ENCODE measurements around the gene FAM107B. TPM values are rescaled to one million over a fixed set of nuclear protein-coding genes. Genes with fewer than 3 reads are reported as not detected.

FAM107B gene
- total and polyA plus RNA-seq, 10 of the 15 experiments (the other 5 are each of a cell fraction or from before 2014, with no cell fraction given) = 22.9 to 162 (median 86.6) TPM

DNA sequence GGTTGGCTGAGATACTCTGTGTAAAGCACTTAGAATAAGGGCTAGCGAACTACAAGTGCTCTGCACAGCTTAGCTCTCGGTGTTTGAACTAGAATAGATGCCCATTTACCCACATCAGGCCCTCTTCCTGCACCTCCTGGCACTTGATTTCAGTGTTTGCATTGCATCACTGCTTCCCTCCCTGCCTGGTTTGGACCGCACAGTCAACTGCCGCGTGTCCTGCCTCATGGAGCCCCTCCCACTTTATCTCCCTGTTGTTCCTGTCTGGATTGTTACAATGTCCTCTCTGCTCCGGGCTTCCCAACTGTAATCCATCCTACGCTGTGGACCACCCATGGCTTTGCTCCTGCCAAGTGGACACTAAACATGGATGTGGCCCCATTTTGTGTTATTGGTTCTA is 2.3 kb downstream of the FAM107B start:
- no TSS peak for BruUV-seq (replicated peaks)
- Histone ChIP-seq H3K4me3 (no peak overlapping the region), H3K4me1 (ENCODE audit: control insufficient read depth, insufficient read depth, low read length) (no peaks in the 10 kb centered on the region), H3K36me3 (ENCODE audit: control insufficient read depth in 2 of 2, insufficient read depth in 2 of 2, low read length in 1 of 2) (no peaks in the 10 kb centered on the region), H3K79me2 (ENCODE audit: control insufficient read depth, insufficient read depth, low read length) (no peaks in the 10 kb centered on the region), H3K4me2 (ENCODE audit: control insufficient read depth, insufficient read depth) (no peak overlapping the region), H4K20me1 (ENCODE audit: control insufficient read depth, insufficient read depth) (no peaks in the 10 kb centered on the region; the same call in 1 of the 2 replicates), H3K27ac (ENCODE audit: control insufficient read depth, insufficient read depth) (no peak overlapping the region), H2AFZ (ENCODE audit: control insufficient read depth, low read depth, low read length) (no peak overlapping the region), H3K27me3 (replicated peaks in 1 of 2; ENCODE audit: control insufficient read depth in 2 of 2, insufficient read depth in 2 of 2, low read length in 1 of 2) (no peaks in the 10 kb centered on the region), H3K9ac (ENCODE audit: control insufficient read depth, insufficient read depth, low read length) (no peak overlapping the region), H3K9me3 (replicated peaks; ENCODE audit: control insufficient read depth, insufficient read depth, low read length) (no peaks in the 10 kb centered on the region)
- DNase-seq (ENCODE audit: low read depth, low spot score) (no peak), ATAC-seq (no peak), FAIRE-seq (no peak)
- CTCF ChIA-PET = interaction anchor here (1.2 kb wide), 1 partner anchor 8 kb away, joined by 3 read pairs; no protein-coding TSS in a partner anchor
- TF ChIP-seq SREBF1 (IDR thresholded peaks at IDR 0.05; ENCODE audit: low read length) = no peak
- TF ChIP-seq POU2F2 (IDR thresholded peaks at IDR 0.05; ENCODE audit: borderline replicate concordance, low read depth, low read length) = no peak
- TF ChIP-seq ZBED1 (IDR thresholded peaks at IDR 0.05; ENCODE audit: borderline replicate concordance) = no peak
- no peak for TF ChIP-seq SMC3 (IDR thresholded peaks at IDR 0.05; ENCODE audit: borderline replicate concordance, low read length)
- TF ChIP-seq TCF12 (IDR thresholded peaks at IDR 0.05; ENCODE audit: low read depth, low read length) = no peak
- no peak for TF ChIP-seq GATAD2B (conservative IDR thresholded peaks at IDR 0.05; ENCODE audit: low read depth)
- TF ChIP-seq IKZF2 (IDR thresholded peaks at IDR 0.05) = no peak
- TF ChIP-seq KDM1A (IDR thresholded peaks at IDR 0.05; ENCODE audit: borderline replicate concordance) = no peak
- no peak for TF ChIP-seq BMI1 (IDR thresholded peaks at IDR 0.05; ENCODE audit: borderline replicate concordance)
- TF ChIP-seq, protein P1, sequence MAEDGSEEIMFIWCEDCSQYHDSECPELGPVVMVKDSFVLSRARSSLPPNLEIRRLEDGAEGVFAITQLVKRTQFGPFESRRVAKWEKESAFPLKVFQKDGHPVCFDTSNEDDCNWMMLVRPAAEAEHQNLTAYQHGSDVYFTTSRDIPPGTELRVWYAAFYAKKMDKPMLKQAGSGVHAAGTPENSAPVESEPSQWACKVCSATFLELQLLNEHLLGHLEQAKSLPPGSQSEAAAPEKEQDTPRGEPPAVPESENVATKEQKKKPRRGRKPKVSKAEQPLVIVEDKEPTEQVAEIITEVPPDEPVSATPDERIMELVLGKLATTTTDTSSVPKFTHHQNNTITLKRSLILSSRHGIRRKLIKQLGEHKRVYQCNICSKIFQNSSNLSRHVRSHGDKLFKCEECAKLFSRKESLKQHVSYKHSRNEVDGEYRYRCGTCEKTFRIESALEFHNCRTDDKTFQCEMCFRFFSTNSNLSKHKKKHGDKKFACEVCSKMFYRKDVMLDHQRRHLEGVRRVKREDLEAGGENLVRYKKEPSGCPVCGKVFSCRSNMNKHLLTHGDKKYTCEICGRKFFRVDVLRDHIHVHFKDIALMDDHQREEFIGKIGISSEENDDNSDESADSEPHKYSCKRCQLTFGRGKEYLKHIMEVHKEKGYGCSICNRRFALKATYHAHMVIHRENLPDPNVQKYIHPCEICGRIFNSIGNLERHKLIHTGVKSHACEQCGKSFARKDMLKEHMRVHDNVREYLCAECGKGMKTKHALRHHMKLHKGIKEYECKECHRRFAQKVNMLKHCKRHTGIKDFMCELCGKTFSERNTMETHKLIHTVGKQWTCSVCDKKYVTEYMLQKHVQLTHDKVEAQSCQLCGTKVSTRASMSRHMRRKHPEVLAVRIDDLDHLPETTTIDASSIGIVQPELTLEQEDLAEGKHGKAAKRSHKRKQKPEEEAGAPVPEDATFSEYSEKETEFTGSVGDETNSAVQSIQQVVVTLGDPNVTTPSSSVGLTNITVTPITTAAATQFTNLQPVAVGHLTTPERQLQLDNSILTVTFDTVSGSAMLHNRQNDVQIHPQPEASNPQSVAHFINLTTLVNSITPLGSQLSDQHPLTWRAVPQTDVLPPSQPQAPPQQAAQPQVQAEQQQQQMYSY (CRISPR knock-in tag; IDR thresholded peaks at IDR 0.05) = no peak
- no peak for TF ChIP-seq EGR1 (IDR thresholded peaks at IDR 0.05; ENCODE audit: borderline replicate concordance in 1 of 2, low read depth in 2 of 2, low read length in 2 of 2)
- no peak for TF ChIP-seq NFIC (IDR thresholded peaks at IDR 0.05; ENCODE audit: low read depth, low read length)
- no peak for TF ChIP-seq WRNIP1 (IDR thresholded peaks at IDR 0.05; ENCODE audit: borderline replicate concordance, low read depth, low read length)
- TF ChIP-seq, protein P2, sequence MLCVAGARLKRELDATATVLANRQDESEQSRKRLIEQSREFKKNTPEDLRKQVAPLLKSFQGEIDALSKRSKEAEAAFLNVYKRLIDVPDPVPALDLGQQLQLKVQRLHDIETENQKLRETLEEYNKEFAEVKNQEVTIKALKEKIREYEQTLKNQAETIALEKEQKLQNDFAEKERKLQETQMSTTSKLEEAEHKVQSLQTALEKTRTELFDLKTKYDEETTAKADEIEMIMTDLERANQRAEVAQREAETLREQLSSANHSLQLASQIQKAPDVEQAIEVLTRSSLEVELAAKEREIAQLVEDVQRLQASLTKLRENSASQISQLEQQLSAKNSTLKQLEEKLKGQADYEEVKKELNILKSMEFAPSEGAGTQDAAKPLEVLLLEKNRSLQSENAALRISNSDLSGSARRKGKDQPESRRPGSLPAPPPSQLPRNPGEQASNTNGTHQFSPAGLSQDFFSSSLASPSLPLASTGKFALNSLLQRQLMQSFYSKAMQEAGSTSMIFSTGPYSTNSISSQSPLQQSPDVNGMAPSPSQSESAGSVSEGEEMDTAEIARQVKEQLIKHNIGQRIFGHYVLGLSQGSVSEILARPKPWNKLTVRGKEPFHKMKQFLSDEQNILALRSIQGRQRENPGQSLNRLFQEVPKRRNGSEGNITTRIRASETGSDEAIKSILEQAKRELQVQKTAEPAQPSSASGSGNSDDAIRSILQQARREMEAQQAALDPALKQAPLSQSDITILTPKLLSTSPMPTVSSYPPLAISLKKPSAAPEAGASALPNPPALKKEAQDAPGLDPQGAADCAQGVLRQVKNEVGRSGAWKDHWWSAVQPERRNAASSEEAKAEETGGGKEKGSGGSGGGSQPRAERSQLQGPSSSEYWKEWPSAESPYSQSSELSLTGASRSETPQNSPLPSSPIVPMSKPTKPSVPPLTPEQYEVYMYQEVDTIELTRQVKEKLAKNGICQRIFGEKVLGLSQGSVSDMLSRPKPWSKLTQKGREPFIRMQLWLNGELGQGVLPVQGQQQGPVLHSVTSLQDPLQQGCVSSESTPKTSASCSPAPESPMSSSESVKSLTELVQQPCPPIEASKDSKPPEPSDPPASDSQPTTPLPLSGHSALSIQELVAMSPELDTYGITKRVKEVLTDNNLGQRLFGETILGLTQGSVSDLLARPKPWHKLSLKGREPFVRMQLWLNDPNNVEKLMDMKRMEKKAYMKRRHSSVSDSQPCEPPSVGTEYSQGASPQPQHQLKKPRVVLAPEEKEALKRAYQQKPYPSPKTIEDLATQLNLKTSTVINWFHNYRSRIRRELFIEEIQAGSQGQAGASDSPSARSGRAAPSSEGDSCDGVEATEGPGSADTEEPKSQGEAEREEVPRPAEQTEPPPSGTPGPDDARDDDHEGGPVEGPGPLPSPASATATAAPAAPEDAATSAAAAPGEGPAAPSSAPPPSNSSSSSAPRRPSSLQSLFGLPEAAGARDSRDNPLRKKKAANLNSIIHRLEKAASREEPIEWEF (IDR thresholded peaks at IDR 0.05; ENCODE audit: insufficient replicate concordance, low read depth, low read length) = no peak
- no peak for TF ChIP-seq CBFB (IDR thresholded peaks at IDR 0.05; ENCODE audit: low read depth)
- POLR2A ChIA-PET = no interaction called here
- WGBS (ENCODE audit: insufficient coverage, insufficient replicate concordance, low lambda C conversion rate, missing lambda C conversion rate) = 57% methylated on average over 7 of the region's 7 CpGs
- intact Hi-C loops (cut with micrococcal nuclease; ENCODE audit: unreplicated experiment) (no loop called here), in situ Hi-C loops (cut with MboI) (no loop called here)
- RAD21 ChIA-PET (ENCODE audit: unreplicated experiment) = no interaction called here
- SMC1A ChIA-PET (ENCODE audit: uncharacterized antibody, unreplicated experiment) = no interaction called here

All from GM12878 (cell line).